Activated CD8-positive, alpha-beta memory T cell treated with anti-CD3 and anti-CD28 coated beads for 48 hours (primary cell): ENCODE measurements around the gene TSR1.
A peak's percentile ranks its signal among the peaks of the same experiment; 100 is the strongest.

Experiments used
- DNase-seq, 3 experiments: peaks; one replicate each; pipeline ENCODE4 v3.0.0-alpha.2; 2020; ENCODE audit warnings: low read depth in 2 of 3, low spot score in 2 of 3

TSR1 gene

DNA sequence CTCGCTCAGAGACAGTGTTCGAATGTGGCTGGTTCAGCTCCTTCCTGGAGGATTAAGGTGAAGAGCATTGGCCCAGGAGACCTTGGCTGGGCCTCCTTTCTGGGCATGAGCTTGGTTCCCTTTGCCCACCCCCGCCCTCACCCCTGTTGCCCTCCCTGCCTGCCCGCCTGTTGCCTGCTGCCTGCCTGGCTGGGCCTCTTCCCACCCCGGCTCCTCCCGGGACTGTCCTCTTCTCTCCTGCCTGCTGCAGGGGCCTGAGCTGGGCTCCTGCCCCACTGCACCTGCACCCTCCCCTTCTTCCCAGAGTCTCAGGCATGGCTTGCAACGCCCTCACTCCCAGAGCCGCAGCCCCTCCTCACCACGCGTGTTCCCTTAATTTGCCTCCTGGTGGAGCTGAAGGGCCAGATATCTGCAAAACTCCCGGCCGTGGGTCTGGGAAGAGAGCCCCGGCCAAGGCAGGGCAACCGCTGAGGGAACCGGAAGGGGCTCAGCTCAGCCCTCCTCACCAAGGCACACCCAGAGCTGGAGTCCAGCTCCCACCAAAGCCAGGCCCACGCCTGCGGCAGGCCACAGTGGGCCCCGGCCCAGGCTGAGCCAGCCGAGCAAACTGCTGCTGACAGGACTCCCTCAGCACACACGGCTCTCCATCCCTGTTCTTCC is 33.4 kb upstream of the TSR1 start:
- DNase-seq, result no peak

DNA sequence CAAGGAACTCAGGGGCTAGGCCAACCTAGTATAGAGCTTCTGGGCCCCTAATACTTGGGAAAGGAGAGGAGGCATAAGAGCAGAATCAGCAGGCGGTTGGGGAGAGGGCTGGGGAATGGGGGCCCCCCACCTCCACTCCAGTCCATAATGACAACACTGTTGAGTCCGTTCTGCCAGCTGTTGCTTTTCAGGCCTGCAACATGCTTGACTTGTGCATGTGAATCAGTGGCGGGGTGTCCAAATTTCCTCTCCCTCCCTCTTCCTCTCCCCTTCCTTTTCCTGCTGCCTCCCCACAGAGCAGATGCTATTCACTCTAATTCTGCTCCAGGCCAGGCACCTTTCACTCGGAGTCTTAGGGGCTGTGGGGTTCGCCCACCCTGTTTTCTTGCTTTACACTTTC is 32.8 kb upstream of the TSR1 start:
- no peak for DNase-seq

DNA sequence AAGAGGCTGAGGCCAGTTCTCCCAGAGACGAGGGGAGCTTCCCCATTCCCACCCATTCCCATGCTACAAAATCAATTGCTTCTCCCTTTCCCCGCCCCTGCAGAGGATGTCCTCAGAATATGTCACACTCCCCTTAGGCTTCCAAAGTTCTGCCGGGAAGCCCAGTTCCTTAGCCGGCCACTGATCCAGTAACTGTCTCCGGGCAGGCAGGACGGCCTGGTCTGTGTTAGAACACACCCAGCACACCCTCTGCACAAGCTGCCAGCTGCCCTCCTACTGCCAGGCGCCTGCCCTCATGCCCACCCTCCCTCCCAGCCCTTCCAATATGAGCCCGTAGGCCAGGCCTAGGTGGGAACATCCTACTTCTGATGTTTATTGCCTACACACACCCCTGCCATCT is 32.1 kb upstream of the TSR1 start:
- DNase-seq, result no peak

DNA sequence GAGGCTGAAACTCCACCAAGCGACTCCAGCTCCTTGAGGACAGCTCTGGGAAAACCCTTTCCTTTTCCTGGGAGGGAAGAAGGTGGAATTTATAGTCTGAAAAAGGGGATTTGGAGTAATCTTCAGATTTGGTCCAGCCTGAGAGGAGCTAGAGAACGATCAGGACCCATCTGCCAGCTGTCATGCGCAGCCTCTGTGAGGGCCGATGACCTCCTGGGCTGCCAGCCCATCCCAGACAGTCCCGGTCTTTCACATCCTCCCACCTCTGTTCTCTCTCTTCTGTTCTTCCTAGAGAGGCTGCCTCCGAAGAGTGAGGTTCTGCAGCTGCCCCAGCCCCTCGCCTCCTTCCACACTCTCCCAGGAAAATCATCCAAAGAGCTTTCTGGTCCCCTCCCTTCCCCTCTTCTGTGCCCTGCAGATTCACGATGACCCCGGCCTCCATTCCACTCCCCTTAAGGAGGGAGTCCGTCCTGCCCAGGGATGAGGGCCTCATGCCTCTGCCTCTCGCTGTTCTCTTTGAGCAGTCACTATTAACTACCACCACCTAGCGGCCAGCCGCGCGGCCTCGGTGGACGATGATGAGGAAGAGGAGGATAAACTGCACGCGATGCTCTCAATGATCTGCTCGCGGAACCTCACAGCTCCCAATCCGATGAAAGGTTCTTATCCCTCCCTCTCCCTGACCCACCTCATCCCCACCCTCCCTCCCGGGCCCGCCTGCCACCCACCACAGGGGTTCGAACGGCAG is 30.7 kb upstream of the TSR1 start:
- DNase-seq, result no peak

DNA sequence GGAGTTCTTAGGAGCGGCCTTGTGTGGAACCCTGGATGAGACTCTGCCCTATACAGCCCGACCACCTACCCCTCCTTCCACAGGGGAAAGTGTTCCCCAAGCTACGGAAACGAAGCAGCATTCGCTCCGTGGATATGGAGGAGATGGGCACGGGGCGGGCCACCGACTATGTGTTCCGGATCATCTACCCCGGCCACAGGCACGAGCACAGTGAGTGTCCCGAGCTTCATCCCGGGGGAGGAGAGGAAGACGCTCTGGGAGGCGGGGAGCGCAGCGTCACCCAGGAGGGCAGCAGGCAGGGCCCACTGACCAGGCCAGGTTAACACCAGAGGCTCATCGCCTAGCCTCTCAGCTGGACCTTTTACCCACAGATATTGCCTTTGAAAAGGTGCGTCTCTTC is 28.9 kb upstream of the TSR1 start:
- no peak for DNase-seq

DNA sequence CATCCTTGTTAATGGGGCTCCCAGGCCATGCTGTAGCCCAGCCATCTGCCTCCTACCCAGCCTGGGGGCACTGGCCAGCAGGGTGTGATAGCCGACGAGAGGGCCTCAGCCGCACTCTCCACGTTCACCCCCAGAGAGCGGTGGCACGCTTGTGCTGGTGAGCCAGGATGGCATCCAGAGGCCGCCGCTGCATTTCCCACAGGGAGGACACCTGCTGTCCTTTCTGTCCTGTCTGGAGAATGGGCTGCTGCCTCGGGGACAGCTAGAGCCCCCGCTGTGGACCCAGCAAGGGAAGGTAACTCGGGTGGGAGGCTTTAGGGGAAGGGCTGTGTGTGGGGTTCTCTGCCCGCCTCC is 28.5 kb upstream of the TSR1 start:
- no peak for DNase-seq

DNA sequence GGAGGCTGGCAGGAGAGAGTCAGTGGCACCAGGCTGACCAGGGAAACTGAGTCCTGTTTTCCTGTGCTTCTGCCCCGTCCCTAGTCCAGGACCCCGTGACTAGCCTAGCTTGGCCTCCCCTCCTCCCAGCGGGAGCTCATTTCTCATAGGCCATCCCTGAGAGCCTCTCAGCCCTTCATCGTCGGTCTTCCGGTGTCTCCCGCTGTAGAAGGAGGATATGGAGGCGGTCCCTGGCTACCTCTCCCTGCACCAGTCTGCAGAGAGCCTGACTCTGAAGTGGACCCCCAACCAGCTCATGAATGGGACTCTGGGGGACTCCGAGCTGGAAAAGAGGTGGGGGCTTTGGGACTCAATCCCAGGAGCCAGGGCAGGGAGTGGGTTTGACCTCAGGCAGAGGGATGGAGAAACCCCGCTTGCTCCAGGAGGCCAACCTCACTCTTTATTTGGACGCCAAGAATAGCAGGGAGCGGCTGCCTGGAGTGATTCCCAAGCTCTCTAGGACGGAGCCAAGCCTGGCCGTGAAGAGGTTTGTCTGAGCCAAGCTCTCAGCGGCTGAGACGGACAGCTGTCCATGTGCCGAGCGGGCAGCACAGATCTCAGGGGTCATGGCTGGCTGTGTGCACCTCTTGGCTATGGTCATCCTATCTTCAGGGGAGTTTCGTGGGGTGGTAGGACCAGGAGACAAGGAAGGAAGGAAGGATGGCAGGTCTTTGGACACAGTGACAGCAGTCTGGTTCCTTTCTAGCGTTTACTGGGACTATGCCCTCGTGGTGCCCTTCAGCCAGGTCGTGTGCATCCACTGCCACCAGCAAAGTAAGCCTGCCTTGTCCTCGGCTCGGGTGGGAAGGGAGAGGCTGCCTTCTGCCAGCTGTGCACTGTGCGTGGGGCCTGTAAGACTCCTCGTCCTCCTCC is 27.9 kb upstream of the TSR1 start:
- DNase-seq, result no peak

DNA sequence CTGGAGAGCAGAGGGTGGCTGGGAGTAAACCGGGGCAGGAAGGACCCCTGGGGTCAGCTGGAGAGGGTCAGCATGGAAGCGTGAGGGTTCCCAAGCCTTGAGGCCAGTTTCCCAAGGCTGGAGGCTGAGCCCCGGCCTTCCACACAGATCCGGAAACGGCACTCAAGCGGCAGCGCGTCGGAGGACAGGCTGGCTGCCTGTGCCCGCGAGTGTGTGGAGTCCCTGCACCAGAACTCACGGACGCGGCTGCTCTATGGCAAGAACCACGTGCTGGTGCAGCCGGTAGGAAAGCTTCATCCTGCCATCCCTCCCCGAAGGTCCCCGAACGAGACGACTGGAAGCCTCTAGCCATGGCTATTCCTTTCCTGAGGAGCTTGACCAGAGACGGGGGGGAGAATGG is 27.1 kb upstream of the TSR1 start:
- no peak for DNase-seq

DNA sequence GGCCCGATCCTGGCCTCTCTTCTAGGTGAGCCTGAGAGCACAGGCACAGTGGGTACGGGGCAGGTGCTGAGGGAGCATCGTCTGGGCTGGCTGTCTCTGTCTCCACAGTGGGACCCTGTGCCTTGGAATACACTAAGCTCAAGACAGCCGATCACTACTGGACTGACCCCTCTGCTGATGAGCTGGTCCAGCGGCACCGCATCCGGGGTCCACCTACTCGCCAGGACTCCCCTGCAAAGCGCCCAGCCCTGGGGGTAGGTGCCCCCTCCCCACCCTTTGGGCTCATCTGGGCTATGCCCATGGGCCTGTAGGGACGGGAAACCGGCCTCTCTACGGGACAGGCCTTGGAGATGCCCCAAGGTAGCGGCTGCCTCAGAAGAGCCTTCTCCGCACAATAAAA is 26.6 kb upstream of the TSR1 start:
- DNase-seq, result no peak

DNA sequence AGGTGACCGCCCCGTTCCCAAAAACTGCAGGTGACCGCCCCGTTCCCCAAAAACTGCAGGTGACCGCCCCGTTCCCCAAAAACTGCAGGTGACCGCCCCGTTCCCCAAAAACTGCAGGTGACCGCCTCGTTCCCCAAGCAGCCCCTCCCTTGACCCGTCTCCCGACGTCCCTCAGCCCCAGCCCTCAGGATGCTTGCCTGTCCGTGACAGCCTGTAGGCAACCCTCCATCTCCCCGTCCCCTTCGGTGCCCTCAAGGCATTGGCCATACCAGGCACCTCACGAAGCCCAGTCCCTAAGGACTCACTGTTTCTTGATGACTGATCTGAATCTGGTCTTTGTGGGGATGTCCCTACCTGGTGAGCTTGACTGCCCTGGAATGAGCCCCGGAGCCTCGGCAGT is 26.2 kb upstream of the TSR1 start:
- no peak for DNase-seq

DNA sequence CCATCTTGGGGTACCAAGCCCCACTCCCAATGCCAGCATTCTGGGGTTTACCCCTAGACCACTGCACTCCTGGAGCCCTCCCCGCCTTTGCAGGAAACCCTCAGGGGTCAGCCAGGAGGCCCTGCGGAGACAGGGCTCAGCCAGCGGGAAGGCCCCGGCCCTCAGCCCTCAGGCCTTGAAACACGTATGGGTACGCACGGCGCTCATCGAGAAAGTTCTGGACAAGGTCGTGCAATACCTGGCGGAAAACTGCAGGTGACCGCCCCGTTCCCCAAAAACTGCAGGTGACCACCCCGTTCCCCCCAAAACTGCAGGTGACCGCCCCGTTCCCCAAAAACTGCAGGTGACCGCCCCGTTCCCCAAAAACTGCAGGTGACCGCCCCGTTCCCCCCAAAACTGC is 25.8 kb upstream of the TSR1 start:
- no peak for DNase-seq

DNA sequence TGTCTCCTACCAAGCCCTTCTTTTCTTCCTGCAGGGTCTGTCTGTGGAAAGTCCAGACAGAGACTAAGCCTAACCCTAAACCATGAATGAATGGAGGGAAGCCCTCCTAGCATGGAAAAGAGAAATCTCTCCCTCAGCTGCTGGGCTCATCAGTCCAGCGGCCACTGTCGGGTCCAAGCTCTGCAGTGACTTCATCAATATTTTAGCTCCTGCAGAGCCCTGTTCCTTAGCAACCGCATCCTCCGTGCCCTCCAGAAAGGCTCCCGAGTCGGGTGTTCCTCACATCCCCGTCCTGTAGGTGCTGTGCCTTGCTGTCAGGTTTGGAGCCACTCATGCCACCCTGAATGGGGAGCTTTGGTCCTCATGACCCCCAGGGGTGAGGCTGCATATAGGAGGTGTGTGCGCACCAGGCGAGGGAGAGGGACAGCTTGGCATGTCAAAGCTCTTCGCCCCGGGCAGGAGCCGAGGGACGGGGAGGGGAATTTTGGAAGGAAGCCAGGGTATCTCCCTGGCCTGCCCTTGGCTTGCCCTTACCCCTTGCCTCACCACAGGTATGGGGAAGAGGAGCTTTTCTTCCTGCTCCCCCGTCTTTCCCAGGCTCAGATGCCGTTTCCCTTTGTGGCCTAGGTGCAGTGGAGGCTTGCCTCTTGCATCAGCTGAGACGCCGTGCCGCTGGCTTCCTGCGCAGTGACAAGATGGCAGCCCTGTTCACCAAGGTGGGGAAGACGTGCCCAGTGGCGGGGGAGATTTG is 24.9 kb upstream of the TSR1 start:
- DNase-seq, result no peak

DNA sequence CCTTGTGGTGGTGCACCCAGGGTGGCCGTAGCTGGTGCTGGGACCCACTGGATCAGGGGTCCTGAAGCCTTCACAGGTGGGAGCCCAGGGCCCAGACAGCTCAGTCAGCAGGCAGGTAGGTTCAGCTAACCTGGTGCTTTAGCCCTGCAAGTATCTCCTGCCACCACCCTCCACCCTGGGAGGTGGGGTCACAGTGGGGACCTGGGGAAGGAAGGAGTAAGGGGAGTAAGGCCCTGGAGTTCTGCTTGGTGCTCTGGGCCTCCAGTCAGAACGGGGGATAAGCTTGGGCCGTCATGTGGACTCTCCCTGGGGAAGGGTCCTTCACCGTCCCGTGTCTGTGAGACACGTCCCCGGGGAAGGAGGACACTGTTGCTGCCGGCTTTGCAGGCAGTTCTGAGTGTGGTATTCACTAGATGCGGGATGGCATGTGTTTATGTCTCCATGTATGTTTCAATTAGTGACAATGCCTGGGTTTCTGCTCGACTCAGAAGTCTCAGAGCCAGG is 21.7 kb upstream of the TSR1 start:
- DNase-seq, result no peak

DNA sequence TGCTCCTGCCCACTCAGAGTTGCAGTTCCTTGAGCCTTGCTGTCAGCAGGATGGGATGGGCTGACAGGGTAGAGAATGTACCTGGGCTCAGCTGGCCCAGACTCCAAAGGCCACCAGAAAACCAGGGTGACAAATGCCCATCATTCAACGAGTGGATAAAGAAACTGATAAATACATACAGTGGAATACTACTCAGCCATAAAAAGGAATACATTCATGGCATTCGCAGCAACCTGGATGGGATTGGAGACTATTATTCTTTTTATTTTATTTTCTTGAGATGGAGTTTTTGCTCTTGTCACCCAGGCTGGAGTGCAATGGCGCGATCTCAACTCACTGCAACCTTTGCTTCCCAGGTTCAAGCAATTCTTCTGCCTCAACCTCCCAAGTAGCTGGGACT is 21.0 kb upstream of the TSR1 start:
- DNase-seq, result no peak

DNA sequence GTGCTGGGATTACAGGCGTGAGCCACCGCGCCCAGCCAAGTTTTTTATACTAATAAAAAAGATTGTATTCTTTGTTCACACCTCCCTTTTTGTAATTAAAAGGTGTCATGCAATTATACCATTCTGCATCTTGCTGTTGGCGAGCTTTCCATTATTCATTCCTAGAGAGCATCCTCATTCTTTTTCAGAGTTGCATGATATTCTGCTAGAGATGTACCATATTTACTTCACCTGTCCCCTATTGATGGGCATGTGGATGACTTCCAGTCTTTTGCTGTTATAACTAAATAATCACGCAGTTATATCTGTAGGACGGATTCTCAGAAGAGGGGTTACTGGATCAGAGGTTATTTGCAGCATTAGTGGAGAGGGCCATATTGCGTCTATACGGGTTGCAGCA is 18.1 kb upstream of the TSR1 start:
- no peak for DNase-seq

DNA sequence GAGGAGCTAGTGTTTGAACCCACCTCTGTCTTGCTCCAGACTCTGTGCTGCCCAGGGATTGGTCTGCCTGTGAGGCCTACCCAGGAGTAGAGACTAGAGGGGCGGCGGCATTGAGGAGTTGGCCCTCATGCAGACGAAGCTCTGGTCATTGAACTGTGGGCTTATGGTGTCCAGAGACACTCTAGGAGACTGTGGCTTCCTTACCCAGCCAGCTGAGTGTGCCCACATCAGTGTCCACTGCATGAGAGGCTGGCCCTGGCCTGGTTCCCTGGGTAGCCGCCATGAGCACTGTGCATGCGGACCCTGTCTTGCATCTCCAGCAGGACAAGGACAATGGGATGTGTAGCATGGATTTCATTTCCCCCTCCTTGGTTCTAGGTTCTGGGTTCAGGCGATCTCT is 15.0 kb upstream of the TSR1 start:
- DNase-seq, result no peak

DNA sequence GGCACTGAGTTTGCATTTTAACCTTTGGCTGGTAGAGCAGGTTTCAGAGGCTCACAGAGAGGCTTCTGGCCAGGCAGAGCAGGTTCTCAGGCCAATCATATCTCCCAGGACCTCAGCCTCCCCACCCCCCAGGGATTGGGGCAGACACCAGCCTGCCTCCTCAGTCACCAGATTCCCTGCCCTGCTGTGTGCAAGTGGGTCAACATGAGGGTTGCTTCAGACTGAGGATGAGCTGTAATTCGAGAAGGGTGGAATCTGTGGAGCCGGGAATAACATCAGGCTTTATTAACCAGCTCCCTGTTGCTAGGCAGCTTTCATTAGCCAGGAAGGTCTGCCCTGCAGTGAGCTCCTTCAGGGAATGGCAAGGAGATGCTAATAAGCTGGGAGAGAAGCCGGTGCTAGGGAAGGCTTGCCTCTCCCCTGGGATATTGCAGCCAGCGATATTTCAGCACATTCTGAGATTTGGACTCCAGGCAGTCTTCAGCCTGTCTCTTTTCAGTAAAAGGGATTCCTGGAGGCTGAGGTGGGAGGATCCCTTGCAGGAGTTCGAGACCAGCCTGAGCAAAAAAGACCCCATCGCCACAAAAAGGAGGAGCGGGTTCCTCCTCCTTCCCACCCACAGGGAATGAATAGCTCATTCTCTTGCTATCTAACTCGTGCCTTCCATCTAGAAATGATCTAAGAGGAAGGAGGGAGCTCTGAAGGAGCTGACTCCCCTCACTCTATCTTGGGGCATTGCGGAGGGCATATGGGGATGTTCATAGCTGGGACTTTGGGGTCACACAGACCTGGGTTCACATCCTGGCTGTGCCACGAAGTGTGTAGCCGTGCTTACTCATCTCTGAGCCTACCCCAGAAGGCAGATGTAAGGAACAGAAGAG is 11.8 kb upstream of the TSR1 start:
- DNase-seq, result no peak

DNA sequence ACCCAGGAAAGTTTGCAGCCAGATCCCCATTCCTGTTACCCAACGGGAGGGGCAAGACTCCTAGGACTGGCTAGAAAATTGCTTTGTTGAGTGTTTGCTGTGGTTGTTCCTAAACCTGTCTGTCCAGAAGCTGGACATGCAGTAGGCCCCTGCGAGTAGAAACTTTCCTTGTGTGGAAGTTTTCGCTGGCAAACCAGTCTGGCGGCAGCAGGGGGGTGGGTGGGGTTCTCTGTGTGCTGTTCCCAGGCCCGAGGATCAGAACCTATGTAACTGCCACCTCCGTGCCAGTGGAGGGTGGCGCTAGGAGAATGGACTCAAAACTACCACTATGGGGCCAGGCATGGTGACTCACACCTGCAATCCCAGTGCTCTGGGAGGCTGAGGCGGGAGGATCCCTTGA is 10.2 kb upstream of the TSR1 start:
- no peak for DNase-seq

DNA sequence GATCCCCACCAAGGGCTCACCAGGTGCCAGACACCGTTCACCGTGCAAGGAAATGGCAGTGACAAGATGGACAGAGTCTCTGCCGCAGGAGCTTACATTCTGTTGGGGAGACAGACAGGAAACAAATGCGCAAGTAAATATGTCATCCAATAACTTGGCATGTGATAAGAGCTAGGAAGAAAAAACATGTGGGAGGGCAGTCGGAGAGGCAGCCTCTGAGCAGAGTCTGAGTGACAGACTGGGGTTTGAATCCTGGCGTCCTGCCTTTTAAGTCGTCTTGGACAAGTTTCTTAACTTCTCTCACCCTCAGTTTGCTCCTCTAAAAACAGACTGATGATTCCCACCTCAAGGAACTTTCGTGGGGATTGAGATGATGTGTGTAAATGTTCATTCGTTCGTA is 8.3 kb upstream of the TSR1 start:
- DNase-seq, result no peak

DNA sequence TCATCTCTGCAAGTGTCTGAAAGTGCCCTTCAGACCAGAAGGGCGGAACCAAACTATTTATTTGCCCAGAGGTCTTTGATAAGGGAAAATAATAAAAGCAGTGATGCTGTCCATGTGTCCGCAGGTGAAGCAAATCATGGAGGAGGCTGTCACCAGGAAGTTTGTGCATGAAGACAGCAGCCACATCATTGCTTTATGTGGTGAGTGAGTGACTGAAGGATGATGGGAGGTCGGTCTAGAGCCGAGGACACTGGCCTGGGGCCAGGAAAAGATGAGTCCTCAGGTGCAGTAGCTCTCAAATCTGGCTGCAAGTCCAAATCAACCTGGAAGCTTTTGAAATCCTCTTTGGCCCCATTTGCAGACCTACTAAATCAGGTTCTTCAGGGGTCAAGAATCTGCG is 7.2 kb upstream of the TSR1 start:
- DNase-seq, result peak in 2 of 3 experiments; percentile 22 to 27
